HG02885 (cell line): ENCODE measurements around the gene ZNF618.

Experiments
- ATAC-seq: cut with Tn5 transposase; IDR thresholded peaks from one replicate; pipeline ENCODE4 v1.9.1; 2021; ENCODE audit warnings: mild to moderate bottlenecking; ENCODE audit not compliant: unreplicated experiment, poor library complexity

The ZNF618 gene

DNA sequence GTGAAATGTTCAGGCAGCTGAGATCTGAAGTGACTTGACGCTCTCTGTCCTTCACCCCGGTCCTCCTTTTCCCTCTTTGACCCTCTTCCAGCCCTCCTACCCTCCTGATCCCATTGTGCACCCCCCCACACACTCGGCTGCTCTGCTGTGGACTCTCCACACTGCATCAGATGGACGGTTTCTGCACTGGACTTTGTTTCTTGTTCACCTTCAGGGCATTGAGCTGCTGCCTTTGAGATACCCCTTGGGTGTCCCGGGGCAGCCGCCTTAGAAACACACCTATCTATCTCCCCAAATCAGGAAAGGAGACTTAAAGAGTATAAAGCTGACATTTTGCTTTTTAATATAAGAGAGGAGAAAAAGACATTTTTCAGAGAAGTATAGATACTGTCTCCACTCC lies 174.5 kb downstream of the ZNF618 start:
- ATAC-seq, result no peak

- no peak for ATAC-seq
Measured at GRCh38 chr9:114051281-114051680, 175.2 kb downstream of the ZNF618 start.

DNA sequence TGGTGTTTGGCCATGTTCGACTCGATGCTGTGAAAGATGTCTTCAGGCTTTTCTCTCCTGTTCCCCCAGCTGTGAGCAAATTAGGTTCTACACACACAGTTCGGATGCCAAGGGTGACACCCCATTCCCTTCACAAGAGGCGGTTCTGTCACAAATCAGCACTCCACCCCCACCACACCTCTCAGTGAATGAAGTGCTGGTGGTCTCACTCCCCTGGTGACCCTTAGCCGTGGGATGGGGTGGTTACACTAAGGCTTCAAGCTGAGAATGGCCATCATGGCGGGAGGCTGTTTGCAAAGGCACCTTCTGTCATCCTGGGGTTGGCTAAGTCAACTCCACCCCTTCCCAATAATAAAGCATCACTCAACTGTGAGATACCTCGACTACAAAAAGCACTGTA lies 175.6 kb downstream of the ZNF618 start:
- no peak for ATAC-seq

DNA sequence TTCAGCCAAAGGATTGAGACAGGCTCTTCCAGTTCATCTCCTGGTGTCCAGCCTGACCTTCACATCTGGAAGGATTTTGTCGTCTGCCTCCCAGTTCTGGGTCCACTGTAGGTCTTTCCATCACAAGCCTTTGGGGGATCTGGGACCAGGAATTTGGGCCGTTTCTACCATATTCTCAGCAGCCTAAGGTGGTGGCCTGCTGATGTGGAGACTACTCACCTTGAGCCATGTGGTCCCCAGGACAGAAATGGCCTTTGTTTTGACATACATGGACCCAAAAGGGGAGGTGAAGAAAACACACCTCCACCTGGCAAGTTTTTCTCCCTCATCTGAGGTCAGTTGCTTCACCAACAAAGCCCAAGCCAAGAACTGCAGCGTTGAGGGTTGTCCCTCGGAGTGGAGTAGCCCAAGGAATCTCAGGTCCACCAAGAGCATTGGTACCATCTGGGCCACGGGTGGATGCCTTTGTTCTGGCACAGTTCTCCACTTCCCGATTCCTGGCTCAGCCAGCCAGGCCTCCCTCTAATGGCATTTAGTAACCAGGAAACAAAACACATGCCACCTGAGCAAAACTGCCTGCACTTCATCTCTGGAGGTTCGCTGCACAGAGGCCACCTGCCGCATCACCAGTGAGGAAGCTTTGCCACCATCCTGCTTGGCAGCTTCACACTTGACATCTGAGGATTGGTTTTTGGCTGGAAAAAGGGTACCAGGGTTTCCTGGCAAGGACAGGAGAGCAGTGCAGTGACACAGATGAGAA lies 177.3 kb downstream of the ZNF618 start:
- ATAC-seq, result no peak

GRCh38 chr9:114054191-114054690 lies 178.1 kb downstream of the ZNF618 start:
- ATAC-seq, result no peak

GRCh38 chr9:114055061-114055460 lies 179.0 kb downstream of the ZNF618 start:
- no peak for ATAC-seq

DNA sequence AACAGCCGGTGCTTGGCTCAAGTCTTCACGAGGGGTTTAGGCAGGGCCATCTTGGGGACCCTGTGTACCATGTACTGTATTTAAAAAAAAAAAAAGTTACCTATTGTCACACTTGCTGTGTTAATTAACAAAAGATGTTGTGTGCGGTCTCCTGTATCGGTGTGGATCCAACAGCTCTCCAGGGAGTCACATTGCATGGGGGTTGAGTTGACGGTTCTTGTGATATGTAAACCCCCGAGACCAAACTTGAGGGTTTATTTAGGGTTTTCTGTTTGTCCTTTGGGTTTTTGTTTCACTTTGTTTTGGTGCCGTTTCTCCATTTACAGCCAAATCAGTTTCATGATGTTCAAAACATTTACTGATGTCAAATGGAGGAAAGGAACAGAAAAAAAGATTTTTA lies 179.8 kb downstream of the ZNF618 start:
- no peak for ATAC-seq

DNA sequence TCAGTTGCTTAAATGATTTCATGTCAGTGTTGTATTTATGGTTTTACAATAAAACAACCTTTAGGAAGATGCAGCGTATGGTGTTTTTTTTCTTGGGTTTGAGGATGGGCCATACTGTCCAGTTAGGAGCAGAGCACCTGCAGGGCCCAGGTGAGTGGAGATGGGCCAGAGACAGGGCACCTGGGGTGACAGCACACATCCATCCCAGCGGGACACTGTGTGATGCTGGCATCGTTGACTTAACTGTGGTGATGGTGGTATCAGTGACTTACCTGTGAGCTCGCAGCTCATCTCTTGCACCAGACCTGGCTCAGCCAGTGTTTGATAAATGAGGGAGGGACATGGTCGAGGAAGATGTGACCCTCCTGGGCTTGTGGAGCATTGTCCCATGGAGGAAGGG lies 180.4 kb downstream of the ZNF618 start:
- no peak for ATAC-seq

GRCh38 chr9:114057161-114057885 lies 181.2 kb downstream of the ZNF618 start:
- ATAC-seq, result no peak

DNA sequence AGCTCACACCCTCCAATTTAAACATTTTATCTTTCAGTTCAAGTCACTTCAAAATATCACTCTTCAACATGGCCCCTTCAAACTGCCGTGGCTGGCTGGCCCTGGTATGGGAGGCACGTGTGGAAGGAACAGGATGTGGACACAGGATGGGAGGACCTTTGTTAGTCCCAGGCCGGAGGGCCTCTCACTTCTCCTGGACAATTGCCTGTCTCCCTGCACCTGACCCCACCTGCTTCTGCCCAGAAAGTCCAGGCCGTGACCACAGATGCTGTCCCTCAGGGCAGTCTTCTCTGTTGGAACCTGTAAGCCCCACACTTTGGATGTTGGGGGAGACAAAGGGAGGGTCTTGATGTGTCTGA lies 182.6 kb downstream of the ZNF618 start:
- ATAC-seq, result no peak

- no peak for ATAC-seq
Measured at GRCh38 chr9:114059047-114059803, 183.1 kb downstream of the ZNF618 start.

- ATAC-seq, result no peak
Measured at GRCh38 chr9:114060070-114060469, 184.0 kb downstream of the ZNF618 start.

- ATAC-seq, result no peak
Measured at GRCh38 chr9:114060711-114061110, 184.6 kb downstream of the ZNF618 start.

DNA sequence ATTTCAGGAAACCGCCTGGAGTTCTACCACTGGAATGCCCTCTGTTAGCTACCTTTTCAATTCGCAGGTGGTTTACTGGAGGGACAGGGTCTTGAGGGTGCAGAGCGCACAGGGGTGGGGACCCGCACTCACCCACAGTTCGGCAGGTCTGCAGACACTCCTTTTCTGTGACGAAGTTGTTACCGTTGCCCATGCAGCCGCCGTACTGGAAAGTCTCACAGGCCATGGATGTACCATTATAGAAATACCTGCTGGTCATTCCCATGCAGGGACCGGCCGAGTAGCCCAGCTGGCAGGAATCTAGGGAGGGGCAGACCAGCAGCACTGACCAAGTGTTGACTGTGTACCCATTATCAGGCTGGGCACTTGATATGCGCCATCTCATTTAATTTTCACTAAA lies 185.2 kb downstream of the ZNF618 start:
- ATAC-seq, result no peak

GRCh38 chr9:114061830-114062474 lies 185.8 kb downstream of the ZNF618 start:
- no peak for ATAC-seq

DNA sequence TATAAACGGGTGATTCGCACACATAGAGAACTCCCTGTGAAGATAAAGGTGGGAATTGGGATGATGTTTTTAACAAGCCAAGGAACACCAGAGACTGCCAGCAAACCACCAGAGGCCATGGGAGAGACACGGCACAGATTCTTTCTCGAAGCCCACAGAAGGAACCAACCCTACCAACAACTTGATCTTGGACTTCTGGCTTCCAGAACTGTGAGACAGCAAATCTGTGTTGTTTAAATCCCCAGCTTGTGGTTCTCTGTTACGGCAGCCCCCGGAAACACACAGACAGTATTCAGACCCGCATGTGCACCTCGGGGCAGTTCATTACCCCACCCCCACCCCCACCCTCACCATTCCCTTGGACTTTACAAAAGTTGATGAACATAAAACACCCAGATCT lies 189.2 kb downstream of the ZNF618 start:
- no peak for ATAC-seq

- ATAC-seq, result no peak
Measured at GRCh38 chr9:114069476-114070187, 193.5 kb downstream of the ZNF618 start.

- ATAC-seq, result no peak
Measured at GRCh38 chr9:114070188-114071103, 194.3 kb downstream of the ZNF618 start.

GRCh38 chr9:114071197-114071795 lies 195.2 kb downstream of the ZNF618 start:
- no peak for ATAC-seq
